WTC11 (cell line): ENCODE data around the gene KCNIP1. TPM values are rescaled to one million over a fixed set of nuclear protein-coding genes. Genes with fewer than 3 reads are reported as not detected.
"Not testable (repeated sequence)": the region's sequence is repeated elsewhere in the genome, so short reads cannot be mapped to it uniquely, and the experiment has no call there.

Experiments used
- ATAC-seq: fragments of 200-7000 bp; cut with Tn5 transposase; 2 replicates; pipeline ENCODE4 v1.10.0; 2021; ENCODE audit warnings: mild to moderate bottlenecking, moderate library complexity
- CTCF ChIA-PET: fragments of 300-600 bp; sonication (Branson Sonifier 250); formaldehyde crosslinking; loops from one replicate; lab custom pipeline; 2021; ENCODE audit warnings: antibody characterized with exemption; lab: Charles Lee
- POLR2A ChIA-PET: fragments of 350-600 bp; sonication (Branson Sonifier 250); formaldehyde crosslinking; loops from one replicate; lab custom pipeline; 2021; ENCODE audit warnings: antibody characterized with exemption; lab: Charles Lee
- DNase-seq: peaks from one replicate; pipeline ENCODE4 v3.0.0; 2021; ENCODE audit warnings: low spot score
- H3K27ac Mint-ChIP-seq: 2 replicates; pipeline ENCODE4 v1.8.0; 2021; ENCODE audit warnings: mixed read lengths
- H3K27me3 Mint-ChIP-seq: 2 replicates; pipeline ENCODE4 v1.8.0; 2021; ENCODE audit warnings: low read depth, mild to moderate bottlenecking, moderate library complexity, mixed read lengths
- H3K36me3 Mint-ChIP-seq: 2 replicates; pipeline ENCODE4 v1.8.0; 2021; ENCODE audit warnings: mixed read lengths
- H3K4me1 Mint-ChIP-seq: 2 replicates; pipeline ENCODE4 v1.8.0; 2022; ENCODE audit warnings: mixed read lengths
- H3K4me3 Mint-ChIP-seq: 2 replicates; pipeline ENCODE4 v1.8.0; 2021; ENCODE audit warnings: mild to moderate bottlenecking, moderate library complexity, mixed read lengths
- H3K9me3 Mint-ChIP-seq: 2 replicates; pipeline ENCODE4 v1.8.0; 2021; ENCODE audit warnings: mixed read lengths
- CBFB ChIP-seq: sonication (generic); formaldehyde crosslinking; IDR thresholded peaks from 2 replicates; pipeline ENCODE4 v1.8.1; 2022; ENCODE audit warnings: mild to moderate bottlenecking, low read depth, missing genetic modification reagents
- ETV6 ChIP-seq: sonication (generic); formaldehyde crosslinking; IDR thresholded peaks from 2 replicates; pipeline ENCODE4 v1.8.1; 2022; ENCODE audit warnings: mild to moderate bottlenecking, missing genetic modification reagents
- FOXJ3 ChIP-seq: sonication (generic); formaldehyde crosslinking; IDR thresholded peaks from 2 replicates; pipeline ENCODE4 v1.9.0; 2021; ENCODE audit warnings: missing genetic modification reagents, mild to moderate bottlenecking, borderline replicate concordance
- JAZF1 ChIP-seq: fragments of 250-450 bp; sonication (Bioruptor Pico); IDR thresholded peaks from 2 replicates; pipeline ENCODE4 v1.9.0; 2021; ENCODE audit warnings: moderate library complexity, mild to moderate bottlenecking, inconsistent platforms
- KAT7 ChIP-seq: sonication (generic); formaldehyde crosslinking; IDR thresholded peaks from 2 replicates; pipeline ENCODE4 v1.8.1; 2023; ENCODE audit warnings: missing genetic modification reagents, mild to moderate bottlenecking, borderline replicate concordance
- MYBL2 ChIP-seq: sonication (generic); formaldehyde crosslinking; IDR thresholded peaks from 2 replicates; pipeline ENCODE4 v1.8.1; 2023; ENCODE audit warnings: mild to moderate bottlenecking, moderate library complexity, missing genetic modification reagents
- NR1H2 ChIP-seq: sonication (generic); formaldehyde crosslinking; IDR thresholded peaks from 2 replicates; pipeline ENCODE4 v1.9.0; 2021; ENCODE audit warnings: mild to moderate bottlenecking, moderate library complexity, missing genetic modification reagents
- PREB ChIP-seq: sonication (generic); formaldehyde crosslinking; IDR thresholded peaks from 2 replicates; pipeline ENCODE4 v1.8.1; 2022; ENCODE audit warnings: mild to moderate bottlenecking, missing genetic modification reagents, moderate library complexity, borderline replicate concordance
- SMAD4 ChIP-seq: sonication (generic); formaldehyde crosslinking; IDR thresholded peaks from 2 replicates; pipeline ENCODE4 v1.8.0; 2022; ENCODE audit warnings: mild to moderate bottlenecking, missing genetic modification reagents
- SP1 ChIP-seq: sonication (generic); formaldehyde crosslinking; conservative IDR thresholded peaks from 2 replicates; pipeline ENCODE4 v1.8.1; 2022; ENCODE audit warnings: missing genetic modification reagents
- TCF7 ChIP-seq: sonication (generic); formaldehyde crosslinking; IDR thresholded peaks from 2 replicates; pipeline ENCODE4 v1.8.0; 2022; ENCODE audit warnings: mild to moderate bottlenecking, low read depth, missing genetic modification reagents, moderate library complexity
- ZNF317 ChIP-seq: sonication (generic); formaldehyde crosslinking; IDR thresholded peaks from 2 replicates; pipeline ENCODE4 v1.8.1; 2023; ENCODE audit warnings: low read depth, mild to moderate bottlenecking, moderate library complexity, missing genetic modification reagents, borderline replicate concordance
- ZNF425 ChIP-seq: fragments of 250-450 bp; sonication (Bioruptor Pico); conservative IDR thresholded peaks from 2 replicates; pipeline ENCODE4 v1.9.0; 2021; ENCODE audit warnings: mild to moderate bottlenecking
- ZSCAN18 ChIP-seq: fragments of 250-450 bp; sonication (Bioruptor Pico); IDR thresholded peaks from 2 replicates; pipeline ENCODE4 v2.1.2; 2022; ENCODE audit warnings: mild to moderate bottlenecking, moderate library complexity
- total RNA-seq: library from RNA; stranded (reverse); gene quantifications from 3 replicates; pipeline ENCODE4 v1.2.3, GENCODE V29; 2021
- TF ChIP-seq, protein P1 (sequence below): fragments of 250-450 bp; sonication (Bioruptor Pico); IDR thresholded peaks from 2 replicates; pipeline ENCODE4 v1.9.0; 2021; ENCODE audit warnings: mild to moderate bottlenecking
- TF ChIP-seq, protein P2 (sequence below): fragments of 250-450 bp; sonication (Bioruptor Pico); IDR thresholded peaks from 2 replicates; pipeline ENCODE4 v1.8.0; 2021; ENCODE audit warnings: mild to moderate bottlenecking
- TF ChIP-seq, protein P3 (sequence below): sonication (generic); formaldehyde crosslinking; IDR thresholded peaks from 2 replicates; pipeline ENCODE4 v1.8.1; 2023; ENCODE audit warnings: mild to moderate bottlenecking, missing genetic modification reagents, moderate library complexity
- TF ChIP-seq, protein P4 (sequence below): sonication (generic); formaldehyde crosslinking; IDR thresholded peaks from 2 replicates; pipeline ENCODE4 v1.8.1; 2022; ENCODE audit warnings: missing genetic modification reagents, borderline replicate concordance

KCNIP1 gene
- total RNA-seq, 1 experiment from 2014 or later = 0.59 TPM

GRCh38 chr5:170546282-170546681, 42.5 kb downstream of the KCNIP1 start (continued):
- no peak for TF ChIP-seq ETV6 (CRISPR knock-in tag)
- TF ChIP-seq, protein P1, sequence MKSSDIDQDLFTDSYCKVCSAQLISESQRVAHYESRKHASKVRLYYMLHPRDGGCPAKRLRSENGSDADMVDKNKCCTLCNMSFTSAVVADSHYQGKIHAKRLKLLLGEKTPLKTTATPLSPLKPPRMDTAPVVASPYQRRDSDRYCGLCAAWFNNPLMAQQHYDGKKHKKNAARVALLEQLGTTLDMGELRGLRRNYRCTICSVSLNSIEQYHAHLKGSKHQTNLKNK (CRISPR knock-in tag) = no peak

- H3K27ac Mint-ChIP-seq, H3K36me3 Mint-ChIP-seq, ATAC-seq, H3K27me3 Mint-ChIP-seq, H3K4me3 Mint-ChIP-seq, H3K4me1 Mint-ChIP-seq, DNase-seq, CTCF ChIA-PET, POLR2A ChIA-PET: not testable (repeated sequence)
- peaks cover 10% of the 10 kb centered on the region for H3K9me3 Mint-ChIP-seq
Measured at GRCh38 chr5:170550382-170550781, 46.6 kb downstream of the KCNIP1 start.

- POLR2A ChIA-PET = no interaction called here
- Mint-ChIP-seq H3K36me3 (no peaks in the 10 kb centered on the region), H3K27ac (no peak overlapping the region), H3K27me3 (no peaks in the 10 kb centered on the region), H3K4me3 (no peak overlapping the region), H3K4me1 (0 out of 2 replicates have a peak, but pooled peaks cover 3% of the 10 kb centered on the region), H3K9me3 (peaks cover 3% of the 10 kb centered on the region; the same call in 1 of the 2 replicates)
- no peak for TF ChIP-seq ZNF317 (CRISPR knock-in tag)
- no peak for TF ChIP-seq CBFB
- TF ChIP-seq SMAD4 = no peak
- no peak for TF ChIP-seq JAZF1 (CRISPR knock-in tag)
- no peak for TF ChIP-seq MYBL2 (CRISPR knock-in tag)
- no peak for TF ChIP-seq NR1H2 (CRISPR knock-in tag)
- no peak for TF ChIP-seq ZSCAN18 (CRISPR knock-in tag)
- TF ChIP-seq, protein P2, sequence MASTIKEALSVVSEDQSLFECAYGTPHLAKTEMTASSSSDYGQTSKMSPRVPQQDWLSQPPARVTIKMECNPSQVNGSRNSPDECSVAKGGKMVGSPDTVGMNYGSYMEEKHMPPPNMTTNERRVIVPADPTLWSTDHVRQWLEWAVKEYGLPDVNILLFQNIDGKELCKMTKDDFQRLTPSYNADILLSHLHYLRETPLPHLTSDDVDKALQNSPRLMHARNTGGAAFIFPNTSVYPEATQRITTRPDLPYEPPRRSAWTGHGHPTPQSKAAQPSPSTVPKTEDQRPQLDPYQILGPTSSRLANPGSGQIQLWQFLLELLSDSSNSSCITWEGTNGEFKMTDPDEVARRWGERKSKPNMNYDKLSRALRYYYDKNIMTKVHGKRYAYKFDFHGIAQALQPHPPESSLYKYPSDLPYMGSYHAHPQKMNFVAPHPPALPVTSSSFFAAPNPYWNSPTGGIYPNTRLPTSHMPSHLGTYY (CRISPR knock-in tag) = no peak
- no peak for TF ChIP-seq FOXJ3 (CRISPR knock-in tag)
- no peak for TF ChIP-seq TCF7 (CRISPR knock-in tag)
- no peak for TF ChIP-seq SP1 (CRISPR knock-in tag)
- TF ChIP-seq ZNF425 (CRISPR knock-in tag) = no peak
- no peak for TF ChIP-seq PREB
- TF ChIP-seq, protein P3, sequence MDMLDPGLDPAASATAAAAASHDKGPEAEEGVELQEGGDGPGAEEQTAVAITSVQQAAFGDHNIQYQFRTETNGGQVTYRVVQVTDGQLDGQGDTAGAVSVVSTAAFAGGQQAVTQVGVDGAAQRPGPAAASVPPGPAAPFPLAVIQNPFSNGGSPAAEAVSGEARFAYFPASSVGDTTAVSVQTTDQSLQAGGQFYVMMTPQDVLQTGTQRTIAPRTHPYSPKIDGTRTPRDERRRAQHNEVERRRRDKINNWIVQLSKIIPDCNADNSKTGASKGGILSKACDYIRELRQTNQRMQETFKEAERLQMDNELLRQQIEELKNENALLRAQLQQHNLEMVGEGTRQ (CRISPR knock-in tag) = no peak
- no peak for TF ChIP-seq KAT7
- TF ChIP-seq, protein P4, sequence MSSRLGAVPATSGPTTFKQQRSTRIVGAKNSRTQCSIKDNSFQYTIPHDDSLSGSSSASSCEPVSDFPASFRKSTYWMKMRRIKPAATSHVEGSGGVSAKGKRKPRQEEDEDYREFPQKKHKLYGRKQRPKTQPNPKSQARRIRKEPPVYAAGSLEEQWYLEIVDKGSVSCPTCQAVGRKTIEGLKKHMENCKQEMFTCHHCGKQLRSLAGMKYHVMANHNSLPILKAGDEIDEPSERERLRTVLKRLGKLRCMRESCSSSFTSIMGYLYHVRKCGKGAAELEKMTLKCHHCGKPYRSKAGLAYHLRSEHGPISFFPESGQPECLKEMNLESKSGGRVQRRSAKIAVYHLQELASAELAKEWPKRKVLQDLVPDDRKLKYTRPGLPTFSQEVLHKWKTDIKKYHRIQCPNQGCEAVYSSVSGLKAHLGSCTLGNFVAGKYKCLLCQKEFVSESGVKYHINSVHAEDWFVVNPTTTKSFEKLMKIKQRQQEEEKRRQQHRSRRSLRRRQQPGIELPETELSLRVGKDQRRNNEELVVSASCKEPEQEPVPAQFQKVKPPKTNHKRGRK = no peak
- CTCF ChIA-PET = no interaction called here
- ATAC-seq = no peak
- DNase-seq = no peak
Measured at GRCh38 chr5:170551076-170551475, 47.3 kb downstream of the KCNIP1 start.
